Lung microvascular endothelial cell (primary cell): Measurements from ENCODE around the gene SGCA. TPM values are rescaled to one million over a fixed set of nuclear protein-coding genes. Genes with fewer than 3 reads are reported as not detected.

ENCODE experiments used
- DNase-seq, 2 donors: peaks; one replicate each; pipeline versions ENCODE4 v3.0.0 to v3.0.0-alpha.2; 2010; ENCODE audit warnings: low read depth in 2 of 2
- total RNA-seq: library from RNA; depleted of rRNA; stranded (reverse); fragments of >200 nt; gene quantifications from 2 replicates; pipeline ENCODE4 v1.2.1, GENCODE V29; 2014

Gene SGCA
- total RNA-seq, 1 donor from 2014 or later: not detected

DNA sequence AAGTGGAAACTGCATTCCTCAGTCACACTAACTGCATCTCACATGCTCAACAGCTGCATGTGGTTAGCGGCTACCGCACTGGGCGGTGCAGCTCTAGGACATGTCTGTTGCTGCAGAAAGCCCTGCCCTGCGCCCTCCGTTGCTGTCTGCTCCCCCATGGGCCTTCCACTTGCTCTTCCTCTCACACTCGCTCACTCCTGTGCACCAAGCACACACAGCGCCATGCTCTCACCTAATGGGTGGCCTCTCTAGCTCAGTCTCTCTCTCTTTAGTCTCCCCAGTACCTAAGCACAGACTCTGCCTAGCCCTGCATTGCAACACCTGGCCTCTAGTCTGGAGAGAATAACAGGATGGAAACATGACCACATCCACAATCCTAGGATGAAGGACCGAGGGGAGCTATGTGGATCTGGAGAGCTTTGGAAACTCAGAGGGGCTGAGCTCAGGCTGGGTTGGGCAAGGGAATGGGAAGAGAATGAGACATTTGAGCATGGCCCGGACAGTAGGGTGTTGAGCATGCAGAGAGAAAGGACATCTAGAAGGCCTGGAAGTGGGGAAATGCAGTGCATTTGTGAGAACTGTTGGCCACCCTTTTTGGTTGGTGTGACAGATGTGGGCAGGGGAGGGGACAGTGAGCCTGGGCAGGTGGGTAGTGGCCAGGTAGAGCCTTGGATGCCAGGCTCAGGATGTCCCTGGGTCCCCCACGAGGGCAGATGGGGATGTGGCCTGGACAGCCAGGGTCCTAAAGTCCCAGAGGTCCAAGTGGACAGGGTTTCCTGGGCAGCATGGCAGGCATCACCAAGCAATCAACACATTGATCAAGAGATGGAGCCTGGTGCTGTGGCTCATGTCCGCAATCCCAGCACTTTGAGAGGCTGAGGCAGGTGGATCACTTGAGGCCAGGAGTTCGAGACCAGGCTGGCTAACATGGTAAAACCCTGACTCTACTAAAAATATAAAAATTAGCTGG is 16.1 kb downstream of the SGCA start:
- no peak for DNase-seq

DNA sequence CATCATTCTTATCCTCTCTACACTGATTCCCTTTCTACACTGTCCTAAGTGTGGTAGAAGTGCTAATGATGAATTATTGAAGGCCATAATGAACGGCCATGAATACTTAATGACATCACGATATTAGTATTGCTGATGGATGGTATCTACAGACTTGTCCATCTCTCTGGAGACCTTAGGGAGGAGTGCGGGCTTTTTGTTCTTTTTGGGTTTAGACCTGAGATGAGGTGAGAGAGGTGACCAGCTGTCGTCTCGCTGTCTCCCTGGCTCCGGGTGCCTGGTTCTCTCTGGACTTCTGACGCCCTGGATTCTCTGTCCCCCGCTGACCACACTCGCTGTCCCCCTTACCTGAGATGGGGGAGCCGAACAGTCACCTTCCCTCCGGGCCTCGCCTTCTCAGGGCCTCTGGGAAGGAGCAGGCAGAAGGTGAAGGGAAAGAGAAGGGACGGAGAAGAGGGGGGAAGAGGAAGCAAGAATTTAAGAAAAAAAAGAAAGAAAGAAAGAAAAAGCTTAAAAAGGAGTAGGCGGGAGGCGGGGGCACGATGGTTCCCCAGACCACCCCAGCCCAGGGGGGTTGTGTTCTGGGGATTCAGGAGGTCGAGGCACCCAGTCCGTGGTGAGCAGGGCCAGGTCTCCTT is 17.1 kb downstream of the SGCA start:
- no peak for DNase-seq

DNA sequence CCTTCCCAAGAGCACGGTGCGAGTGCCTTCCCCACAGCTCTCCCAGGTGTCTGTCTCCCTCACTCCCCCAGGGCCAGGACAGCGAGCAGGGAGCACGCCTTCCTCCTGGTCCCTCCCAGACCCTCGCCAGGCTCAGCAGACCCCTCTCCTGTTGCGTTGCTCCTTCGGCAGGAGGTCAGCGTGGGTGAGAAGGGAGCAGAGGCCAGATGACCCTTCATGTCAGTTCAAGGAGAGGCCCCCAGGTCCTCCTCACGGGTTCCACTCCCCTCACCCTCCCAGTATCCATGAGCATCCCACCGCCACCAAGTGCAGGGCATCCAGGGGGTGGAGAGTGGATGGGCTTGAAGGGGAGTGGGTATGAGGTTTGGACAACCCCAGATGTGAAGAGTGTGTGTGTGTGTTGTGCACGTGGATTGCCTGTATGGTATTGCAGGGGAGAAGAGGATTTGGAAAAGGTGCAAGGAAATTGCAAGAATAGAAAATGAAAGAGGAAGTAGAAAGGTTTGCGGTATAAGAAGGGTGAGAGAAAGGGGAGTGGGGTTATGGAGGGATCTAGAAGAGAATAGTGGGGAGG is 17.7 kb downstream of the SGCA start:
- no peak for DNase-seq

DNA sequence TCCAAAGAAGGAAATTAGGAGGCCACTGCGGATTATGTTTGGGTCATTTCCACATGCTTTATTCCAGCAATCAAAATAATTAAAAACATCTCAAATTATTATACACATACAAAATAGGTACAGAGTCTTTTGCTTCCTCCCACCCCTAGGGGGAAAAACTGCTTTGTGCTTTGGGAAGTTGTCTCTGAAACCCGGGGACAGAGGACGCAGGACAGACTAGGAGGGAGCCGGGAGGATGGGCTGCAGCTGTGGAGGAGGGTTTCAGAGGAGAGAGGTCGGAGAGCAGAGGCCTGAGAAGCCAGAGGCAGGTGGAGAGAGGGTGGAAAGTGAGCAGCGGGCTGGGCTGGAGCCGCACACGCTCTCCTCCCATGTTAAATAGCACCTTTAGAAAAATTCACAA is 18.3 kb downstream of the SGCA start:
- no peak for DNase-seq

DNA sequence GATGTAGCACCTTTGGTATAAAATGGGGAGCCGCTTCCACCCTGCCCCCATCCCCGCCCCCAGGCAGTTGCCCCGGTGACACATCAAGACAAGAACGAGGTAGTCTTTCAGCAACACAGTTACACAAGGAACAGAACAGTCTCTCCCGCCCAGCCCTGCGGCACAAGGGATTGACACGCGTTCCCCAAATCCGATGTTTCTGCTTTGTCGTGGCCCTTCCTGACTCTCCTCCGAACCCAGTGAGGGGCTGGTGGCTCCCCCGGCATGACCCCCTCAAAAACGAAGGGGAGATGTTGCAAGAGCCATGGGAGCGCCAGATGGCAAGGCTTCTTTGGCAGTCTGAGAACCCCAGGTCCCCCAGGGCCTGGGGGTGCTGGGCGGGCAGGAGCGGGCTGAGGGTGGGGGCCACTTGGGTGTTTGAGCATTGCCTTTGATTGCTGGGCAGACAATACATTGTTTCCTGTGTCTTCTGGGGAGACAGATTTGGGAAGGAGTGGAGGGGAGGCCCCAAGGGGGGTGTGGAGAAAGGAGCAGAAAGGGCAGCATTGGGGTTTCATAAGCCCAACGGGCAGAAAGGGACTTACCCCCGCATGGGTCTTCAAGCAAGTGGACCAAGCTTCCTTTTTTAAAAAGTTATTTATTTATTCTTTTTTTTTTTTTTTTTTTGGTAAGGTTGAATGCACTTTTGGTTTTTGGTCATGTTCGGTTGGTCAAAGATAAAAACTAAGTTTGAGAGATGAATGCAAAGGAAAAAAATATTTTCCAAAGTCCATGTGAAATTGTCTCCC is 19.0 kb downstream of the SGCA start:
- DNase-seq: no peak

DNA sequence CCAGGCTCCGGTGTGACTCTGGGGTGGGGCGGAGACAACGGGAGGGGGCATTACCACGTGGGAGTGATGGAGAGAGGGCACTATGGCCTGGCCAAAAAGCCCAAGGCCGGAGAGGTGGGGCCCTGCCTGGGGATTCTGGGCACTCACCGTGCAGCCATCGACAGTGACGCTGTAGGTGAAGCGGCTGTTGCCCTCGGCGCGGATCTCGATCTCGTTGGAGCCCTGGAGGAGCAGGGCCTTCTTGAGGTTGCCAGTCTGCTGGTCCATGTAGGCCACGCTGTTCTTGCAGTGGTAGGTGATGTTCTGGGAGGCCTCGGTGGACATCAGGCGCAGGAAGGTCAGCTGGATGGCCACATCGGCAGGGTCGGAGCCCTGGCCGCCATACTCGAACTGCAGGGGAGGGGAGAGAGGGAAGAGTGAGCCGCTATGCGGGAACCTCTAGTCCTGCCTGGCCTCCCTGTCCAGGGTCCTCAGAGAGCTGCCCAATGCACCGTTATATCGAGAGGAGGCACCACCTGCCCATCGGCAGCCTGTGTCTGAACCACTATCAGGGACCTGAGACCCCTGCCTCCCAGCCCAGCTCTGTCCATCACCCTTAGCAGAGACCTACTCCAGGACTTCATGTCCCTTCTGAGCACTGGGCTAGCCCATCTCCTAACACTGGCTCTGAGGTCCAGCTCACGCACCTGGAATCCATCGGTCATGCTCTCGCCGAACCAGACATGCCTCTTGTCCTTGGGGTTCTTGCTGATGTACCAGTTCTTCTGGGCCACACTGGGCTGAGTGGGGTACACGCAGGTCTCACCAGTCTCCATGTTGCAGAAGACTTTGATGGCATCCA is 20.0 kb downstream of the SGCA start:
- DNase-seq: no peak

DNA sequence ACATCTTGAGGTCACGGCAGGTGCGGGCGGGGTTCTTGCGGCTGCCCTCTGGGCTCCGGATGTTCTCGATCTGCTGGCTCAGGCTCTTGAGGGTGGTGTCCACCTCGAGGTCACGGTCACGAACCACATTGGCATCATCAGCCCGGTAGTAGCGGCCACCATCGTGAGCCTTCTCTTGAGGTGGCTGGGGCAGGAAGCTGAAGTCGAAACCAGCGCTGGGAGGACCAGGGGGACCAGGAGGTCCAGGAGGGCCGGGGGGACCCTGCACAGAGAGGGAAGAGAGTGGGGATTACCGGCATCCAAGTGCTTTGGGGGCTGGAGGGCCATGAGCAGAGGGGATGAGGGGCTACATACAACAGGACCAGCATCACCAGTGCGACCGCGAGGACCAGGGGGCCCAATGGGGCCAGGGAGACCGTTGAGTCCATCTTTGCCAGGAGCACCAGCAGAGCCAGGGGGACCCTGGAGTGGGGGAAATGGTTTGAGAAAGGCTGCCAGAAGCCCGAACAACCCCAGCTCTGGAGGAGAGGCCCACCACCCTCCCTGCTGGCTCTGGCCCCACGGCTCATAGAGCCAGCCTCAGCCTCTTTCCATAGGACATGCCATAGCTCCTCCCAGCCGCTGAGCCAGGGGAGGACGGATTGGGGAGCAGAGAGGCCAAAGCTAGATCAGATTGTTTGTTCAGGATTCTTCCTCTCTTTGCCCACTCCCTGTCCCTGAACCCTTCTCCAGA is 21.0 kb downstream of the SGCA start:
- no peak for DNase-seq

DNA sequence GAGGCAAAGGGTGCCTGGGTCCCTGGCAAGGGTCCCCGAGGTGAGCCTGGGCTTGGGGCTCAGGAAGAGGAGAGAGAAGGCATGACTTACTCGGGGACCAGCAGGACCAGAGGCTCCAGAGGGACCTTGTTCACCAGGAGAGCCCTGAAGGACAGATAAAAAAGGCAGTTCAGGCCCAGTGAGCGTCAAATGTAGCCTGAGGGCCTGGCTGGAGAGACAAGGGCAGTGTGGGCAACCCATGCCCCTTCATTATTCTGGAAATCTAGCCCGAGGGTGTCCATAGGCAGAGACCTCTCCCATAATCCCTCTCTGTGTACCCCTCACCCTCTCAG is 21.6 kb downstream of the SGCA start:
- DNase-seq: no peak

DNA sequence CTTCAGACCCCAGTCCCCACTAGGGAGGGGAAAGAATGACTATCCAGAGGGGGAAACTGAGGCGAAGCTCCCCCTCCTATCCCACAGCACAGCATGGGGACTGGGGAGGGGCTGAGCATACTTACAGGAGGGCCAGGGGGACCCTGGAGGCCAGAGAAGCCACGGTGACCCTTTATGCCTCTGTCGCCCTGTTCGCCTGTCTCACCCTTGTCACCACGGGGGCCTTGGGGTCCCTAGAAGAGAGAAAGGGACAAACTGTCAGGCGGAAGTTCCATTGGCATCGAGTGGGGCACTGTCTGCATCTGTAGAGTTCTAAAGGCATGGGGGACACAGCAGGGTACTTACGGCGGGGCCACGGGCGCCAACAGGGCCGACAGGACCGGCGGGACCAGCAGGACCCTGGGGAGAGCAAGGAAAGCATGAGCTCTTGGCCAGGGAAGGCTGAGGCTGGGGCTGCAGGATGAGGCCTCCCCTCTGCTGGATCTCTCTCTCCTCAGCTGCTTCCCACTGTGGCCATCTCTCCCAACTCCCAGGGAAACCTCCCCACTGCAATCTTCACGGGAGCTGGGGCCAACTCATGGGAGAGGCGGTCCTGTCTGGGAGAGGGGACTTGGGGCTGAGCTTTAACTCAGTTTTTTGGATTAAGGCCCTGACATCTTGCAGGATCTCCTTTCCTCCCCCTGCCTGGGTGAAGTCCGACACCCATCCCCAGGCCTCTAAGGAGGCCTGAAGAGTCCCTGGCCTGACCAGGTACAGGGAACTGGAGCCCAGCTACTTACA is 22.1 kb downstream of the SGCA start:
- no peak for DNase-seq

DNA sequence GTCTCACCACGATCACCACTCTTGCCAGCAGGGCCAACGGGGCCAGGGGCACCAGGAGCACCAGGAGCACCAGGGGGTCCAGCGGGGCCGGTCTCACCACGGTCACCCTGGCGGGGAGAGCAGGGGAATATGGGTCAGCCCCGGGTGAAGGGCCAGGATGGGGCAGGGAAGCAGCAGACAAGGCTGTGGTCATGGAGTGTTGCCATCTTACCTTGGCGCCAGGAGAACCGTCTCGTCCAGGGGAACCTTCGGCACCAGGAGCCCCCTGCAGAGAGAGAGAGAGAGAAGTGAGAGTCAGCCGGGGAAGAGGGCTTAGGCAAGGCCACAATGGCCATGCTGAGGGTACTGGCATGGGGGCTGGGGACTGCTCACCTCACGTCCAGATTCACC is 22.7 kb downstream of the SGCA start:
- no peak for DNase-seq

DNA sequence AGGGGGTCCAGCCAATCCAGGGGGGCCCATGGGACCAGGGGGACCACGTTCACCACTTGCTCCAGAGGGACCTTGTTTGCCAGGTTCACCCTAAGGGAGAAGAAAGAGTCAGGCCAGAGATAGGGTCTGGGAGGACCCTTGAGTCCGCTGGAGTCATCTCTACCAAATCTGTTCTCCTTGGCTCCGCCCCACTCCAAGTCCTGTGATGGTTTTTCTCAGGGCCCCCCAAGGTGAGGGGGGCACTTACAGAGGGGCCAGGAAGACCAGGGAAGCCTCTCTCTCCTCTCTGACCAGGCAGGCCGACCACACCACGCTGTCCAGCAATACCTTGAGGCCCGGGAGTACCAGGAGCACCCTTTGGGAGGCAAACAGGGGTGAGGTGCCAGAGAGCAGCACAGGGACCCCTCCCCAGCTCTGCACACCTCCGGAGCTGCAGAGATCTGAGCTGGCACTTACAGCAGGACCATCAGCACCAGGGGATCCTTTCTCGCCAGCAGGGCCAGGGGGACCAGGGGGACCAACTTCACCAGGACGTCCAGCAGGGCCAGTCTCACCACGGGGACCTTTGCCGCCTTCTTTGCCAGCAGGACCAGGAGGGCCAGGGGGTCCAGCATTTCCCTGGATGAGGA is 23.2 kb downstream of the SGCA start:
- DNase-seq: no peak

DNA sequence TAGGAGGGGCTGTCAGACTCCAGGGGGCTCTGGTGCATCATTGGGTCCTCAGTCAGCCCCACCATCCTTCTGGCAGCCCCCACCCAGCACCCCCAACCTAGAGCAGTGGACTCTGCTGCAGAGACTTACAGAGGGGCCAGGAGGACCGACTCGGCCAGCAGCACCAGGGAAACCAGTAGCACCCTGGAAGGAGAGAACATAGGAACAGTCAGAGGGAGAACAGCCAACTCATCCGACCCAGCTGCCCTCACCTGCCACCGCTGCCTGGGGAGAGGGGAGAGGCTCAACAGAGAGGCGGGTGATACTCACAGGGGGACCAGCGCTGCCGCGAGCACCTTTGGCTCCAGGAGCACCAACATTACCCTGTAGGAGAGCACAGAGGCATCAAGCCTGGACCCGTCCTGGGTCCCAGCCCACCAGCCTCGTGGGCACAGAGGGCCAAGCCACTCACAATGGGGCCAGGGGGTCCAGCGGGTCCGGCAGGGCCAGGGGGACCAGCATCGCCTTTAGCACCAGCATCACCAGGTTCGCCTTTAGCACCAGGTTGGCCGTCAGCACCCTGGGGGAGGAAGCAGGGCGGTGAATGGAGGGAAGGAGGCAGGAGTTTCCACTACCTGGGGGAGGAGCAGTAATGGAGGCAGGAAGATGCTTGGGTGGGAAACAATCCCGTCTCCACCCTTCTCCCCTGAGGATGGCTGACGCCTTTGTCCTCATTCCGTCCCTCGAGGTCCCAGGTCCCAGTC is 23.9 kb downstream of the SGCA start:
- no peak for DNase-seq

DNA sequence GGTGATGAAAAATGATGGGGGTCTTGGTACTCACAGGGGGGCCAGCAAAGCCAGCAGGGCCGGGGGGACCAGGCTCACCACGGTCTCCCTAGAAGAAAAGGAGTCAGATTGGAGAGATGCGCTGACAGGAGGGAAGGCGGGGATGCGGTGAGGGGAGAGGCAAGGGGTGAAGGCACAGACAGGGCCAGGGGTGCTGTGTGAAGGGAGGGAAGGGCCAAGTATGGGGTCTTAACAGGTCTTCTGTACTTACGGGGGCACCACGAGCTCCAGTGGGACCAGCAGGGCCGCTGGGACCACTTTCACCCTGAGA is 24.4 kb downstream of the SGCA start:
- DNase-seq: no peak

DNA sequence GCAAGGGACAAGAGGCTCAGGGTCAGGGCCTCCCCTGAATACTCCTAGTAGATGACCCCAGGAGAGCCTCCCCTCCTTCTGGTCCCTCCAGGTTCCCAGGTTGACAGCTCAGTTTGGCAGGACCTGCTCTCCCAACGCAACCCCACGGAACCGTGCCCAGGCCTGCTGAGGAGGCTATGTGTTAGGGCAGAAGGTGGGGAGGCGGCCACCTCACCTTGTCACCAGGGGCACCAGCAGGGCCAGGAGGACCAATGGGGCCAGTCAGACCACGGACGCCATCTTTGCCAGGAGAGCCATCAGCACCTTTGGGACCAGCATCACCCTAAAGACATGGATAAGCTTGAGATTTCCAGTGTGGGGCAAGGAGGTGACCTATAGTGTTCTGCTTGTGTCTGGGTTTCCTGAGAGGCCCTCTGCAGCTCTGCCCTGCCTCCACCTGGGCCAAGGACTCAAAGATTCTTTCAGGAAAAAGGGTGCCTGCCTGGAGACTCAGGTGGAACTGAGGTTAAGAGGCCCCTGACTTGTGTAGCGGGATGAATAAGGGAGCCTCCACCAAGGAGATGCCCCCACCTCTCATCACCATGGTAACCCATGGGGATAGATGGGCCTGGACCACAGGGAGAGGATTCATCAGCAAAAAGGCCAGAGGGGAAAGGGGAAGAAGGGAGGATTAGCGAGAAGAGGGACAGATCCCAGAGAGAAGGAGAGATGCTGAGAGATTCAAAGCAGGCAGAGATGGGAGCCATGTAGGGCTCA is 25.0 kb downstream of the SGCA start:
- no peak for DNase-seq

DNA sequence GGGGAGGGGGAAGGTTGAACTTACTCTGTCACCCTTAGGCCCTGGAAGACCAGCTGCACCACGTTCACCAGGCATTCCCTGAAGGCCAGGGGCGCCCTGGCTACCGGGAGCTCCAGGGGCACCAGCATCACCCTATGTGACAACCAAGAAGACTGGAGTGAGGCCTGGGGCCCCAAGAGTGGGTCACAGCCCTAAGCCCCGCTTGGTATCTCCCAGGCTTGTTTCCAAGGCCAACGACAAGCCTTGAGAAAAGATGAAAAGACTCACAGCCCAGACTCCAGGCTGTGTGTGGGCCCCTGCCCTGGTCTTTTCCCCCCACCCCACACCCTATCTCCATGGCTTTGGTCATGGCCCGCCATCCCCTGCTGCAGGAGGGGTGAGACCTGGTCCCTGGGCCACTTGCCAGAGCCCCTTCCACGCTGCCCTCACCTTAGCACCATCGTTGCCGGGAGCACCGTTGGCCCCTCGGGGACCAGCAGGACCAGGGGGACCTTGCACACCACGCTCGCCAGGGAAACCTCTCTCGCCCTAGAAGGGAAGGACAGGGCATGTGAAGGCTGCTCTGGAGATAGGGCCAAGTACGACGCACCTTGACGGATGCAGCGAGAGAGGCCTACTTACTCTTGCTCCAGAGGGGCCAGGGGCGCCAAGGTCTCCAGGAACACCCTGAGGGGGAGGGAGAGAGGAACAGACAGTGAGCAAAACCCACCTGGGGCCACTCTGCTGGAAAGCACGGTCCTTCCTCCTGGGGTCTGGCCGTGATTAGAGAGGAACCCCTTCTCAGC is 25.7 kb downstream of the SGCA start:
- no peak for DNase-seq

DNA sequence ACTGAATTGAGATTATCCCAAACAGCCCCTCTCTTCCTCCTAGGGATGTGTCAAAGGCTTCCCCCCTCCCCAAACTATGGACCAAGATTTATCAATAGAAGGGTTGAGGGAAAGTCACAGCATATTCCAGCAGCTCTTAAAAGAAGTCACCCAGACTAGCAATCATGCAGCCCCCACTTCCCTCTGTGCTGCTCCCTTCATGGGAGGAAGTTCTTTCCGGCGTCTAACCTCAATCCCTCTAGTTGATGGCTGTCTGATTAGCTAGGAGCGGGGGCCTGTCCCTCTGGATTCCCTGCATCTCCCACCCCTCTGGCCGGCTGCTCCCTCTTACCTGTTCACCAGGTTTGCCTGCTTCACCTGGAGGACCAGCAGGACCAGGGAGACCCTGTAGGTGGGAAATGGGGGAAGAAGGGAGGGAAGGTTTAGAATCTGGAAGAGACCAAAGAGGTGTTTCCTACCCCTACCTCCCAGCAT is 26.4 kb downstream of the SGCA start:
- no peak for DNase-seq
